GM12892 (cell line): ENCODE measurements around the gene PLOD1.

ENCODE experiments used
- POLR2AphosphoS5 ChIP-seq: IDR thresholded peaks from 2 replicates; pipeline ENCODE4 v1.6.1; 2011; ENCODE audit warnings: low read depth, low read length, control low read depth
- TAF1 ChIP-seq: IDR thresholded peaks from 2 replicates; pipeline ENCODE4 v1.6.1; 2011; ENCODE audit warnings: low read depth, mild to moderate bottlenecking, control low read depth, low read length, borderline replicate concordance

DNA sequence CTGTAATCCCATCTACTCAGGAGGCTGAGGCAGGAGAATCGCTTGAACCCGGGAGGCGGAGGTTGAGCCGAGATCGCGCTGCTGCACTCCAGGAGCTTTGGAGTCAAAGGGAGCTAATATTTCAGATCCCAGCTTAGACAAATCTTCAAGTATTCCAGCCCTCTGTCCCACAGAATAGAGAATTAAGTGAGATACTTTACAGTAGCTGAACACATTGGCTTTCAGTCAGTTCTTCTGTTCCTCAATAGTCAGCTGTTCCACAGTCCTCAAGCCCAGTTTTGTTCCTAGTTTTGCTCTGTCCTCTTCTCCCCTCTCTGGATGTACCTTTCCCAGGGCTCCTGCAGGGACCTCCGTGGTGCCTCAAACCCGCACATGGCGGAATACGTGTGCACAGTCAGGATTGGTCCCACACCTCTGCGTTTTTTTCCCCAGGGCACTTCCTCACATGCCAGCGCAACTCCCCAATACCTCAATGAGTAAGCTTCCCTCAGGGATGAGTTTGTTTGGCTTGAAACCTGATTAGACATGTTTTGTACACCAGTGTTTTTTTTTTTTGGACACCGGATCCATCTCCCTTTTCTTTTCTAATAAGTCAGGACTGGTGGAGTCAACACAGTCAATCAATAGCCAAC is 47.0 kb downstream of the PLOD1 start:
- no peak for TF ChIP-seq POLR2AphosphoS5
- no peak for TF ChIP-seq TAF1
